GM19193 (cell line): Measurements from ENCODE around the gene TTC32.

Experiments
- POLR2A ChIP-seq: IDR thresholded peaks from 4 replicates; pipeline ENCODE4 v1.6.1; 2011; ENCODE audit not compliant: insufficient read depth, insufficient read length; ENCODE audit errors: extremely low read depth

Gene TTC32

GRCh38 chr2:19883971-19884720 lies 17.6 kb downstream of the TTC32 start:
- no peak for TF ChIP-seq POLR2A

- no peak for TF ChIP-seq POLR2A
Measured at GRCh38 chr2:19883486-19883885, 18.3 kb downstream of the TTC32 start.

- TF ChIP-seq POLR2A: no peak
Measured at GRCh38 chr2:19882286-19882685, 19.5 kb downstream of the TTC32 start.

GRCh38 chr2:19881908-19882265 lies 19.9 kb downstream of the TTC32 start:
- TF ChIP-seq POLR2A: no peak

GRCh38 chr2:19881221-19881907 lies 20.4 kb downstream of the TTC32 start:
- TF ChIP-seq POLR2A: no peak

- no peak for TF ChIP-seq POLR2A
Measured at GRCh38 chr2:19879120-19879519, 22.7 kb downstream of the TTC32 start.

GRCh38 chr2:19878268-19879046 lies 23.3 kb downstream of the TTC32 start:
- TF ChIP-seq POLR2A: no peak

- TF ChIP-seq POLR2A: no peak
Measured at GRCh38 chr2:19876751-19877150, 25.0 kb downstream of the TTC32 start.

- TF ChIP-seq POLR2A: no peak
Measured at GRCh38 chr2:19875280-19875679, 26.5 kb downstream of the TTC32 start.

- no peak for TF ChIP-seq POLR2A
Measured at GRCh38 chr2:19874726-19875125, 27.1 kb downstream of the TTC32 start.

GRCh38 chr2:19873014-19873413 lies 28.8 kb downstream of the TTC32 start:
- TF ChIP-seq POLR2A: no peak

GRCh38 chr2:19872302-19872701 lies 29.5 kb downstream of the TTC32 start:
- no peak for TF ChIP-seq POLR2A

GRCh38 chr2:19871836-19872235 lies 29.9 kb downstream of the TTC32 start:
- no peak for TF ChIP-seq POLR2A

- TF ChIP-seq POLR2A: no peak
Measured at GRCh38 chr2:19870792-19871191, 31.0 kb downstream of the TTC32 start.

- peak; percentile 63 for TF ChIP-seq POLR2A
Measured at GRCh38 chr2:19868701-19869580, 32.8 kb downstream of the TTC32 start.
